ENCODE data around the gene ABI3BP.
A peak's percentile ranks its signal among the peaks of the same experiment; 100 is the strongest.
"Not testable (repeated sequence)": the region's sequence is repeated elsewhere in the genome, so short reads cannot be mapped to it uniquely, and the experiment has no call there.

Gene ABI3BP

GRCh38 chr3:100993309-100993708 lies at the start of gene ABI3BP:
ABI3BP (minus strand) TSS chr3:100993421; CDS start chr3:100993384, 37 bp downstream.
- DNase-seq = no peak

GRCh38 chr3:101039285-101039684 lies 46.1 kb upstream of the ABI3BP start:
- DNase-seq = peak; percentile 24

GRCh38 chr3:101038880-101039279 lies 45.7 kb upstream of the ABI3BP start:
- DNase-seq = no peak

DNA sequence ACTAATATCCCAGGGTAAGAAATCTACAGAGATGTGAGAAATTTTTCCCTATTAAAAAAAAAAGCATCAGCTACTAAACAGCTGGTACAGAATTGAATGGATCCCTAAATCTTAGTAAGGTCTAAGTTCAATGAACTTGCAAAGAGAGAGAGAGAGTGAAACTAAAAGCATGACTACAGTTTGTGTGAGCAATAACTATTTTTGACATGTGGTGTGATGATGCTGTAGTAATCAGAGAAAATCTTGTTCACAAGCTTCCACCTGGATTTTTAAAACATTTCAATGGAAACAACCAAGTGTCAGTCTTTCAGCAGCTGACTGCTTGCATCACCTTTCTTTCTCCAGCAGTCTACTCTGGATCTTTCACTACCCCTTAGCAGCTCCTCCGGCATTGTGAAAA lies 45.2 kb upstream of the ABI3BP start:
- no peak for DNase-seq

DNA sequence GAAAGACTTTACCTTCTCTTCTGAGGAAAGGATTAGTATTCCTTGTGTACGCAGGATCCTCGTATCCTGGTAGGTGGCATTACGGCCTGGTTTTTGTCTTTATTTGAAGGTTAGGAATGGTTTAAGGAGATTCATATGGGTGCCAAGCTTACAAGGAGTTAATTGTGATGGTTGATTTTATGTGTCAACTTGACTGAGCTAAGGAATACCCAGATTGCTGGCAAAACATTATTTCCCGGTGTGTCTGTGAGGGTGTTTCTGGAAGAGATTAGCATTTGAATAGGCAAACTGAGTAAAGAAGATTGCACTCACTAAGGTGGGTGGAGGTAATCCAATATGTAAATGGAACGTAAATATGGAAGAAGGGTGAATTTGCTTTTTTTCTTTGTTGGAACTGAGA lies 44.4 kb upstream of the ABI3BP start:
- no peak for DNase-seq

GRCh38 chr3:101036676-101037075 lies 43.5 kb upstream of the ABI3BP start:
- DNase-seq = no peak

DNA sequence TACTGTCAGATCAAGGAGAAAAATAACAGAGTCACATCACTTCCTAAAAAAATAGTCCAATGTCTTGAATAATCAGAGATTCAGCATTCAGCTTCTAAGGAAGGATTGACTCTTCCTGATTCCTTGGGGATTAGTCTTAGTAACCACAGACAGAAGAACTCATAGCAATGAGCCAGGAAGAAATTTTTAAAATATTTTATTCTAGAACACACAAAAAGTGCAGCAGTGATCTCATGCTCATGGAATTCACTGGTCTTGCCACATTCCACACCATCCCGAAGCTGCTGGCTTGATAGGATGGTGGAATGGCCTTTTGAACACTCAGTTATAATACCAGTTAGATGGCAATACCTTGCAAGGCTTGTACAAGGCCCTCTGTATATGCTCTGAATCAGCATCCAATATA lies 43.0 kb upstream of the ABI3BP start:
- no peak for DNase-seq

DNA sequence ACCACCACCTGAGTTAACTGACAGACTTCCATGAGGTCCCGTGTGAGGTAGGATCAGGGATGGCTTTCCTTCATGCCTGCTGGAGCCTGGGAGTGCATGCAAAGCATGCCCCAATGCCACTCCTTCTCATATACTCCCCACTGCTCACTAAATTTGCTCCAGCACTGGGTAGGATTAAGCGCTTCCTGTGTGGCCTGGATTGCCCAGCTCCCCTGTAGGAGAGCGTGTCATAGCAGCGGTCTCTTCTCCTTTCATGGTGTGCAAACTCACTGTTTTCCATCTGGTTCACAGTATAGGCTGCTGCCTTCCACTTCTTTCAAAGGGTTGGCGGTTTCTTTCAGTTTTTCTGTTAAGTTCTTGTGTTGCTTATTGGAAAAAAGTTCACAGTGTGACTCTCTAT lies 34.1 kb upstream of the ABI3BP start:
- no peak for DNase-seq

- no peak for DNase-seq
Observed at GRCh38 chr3:101026881-101027280, 33.7 kb upstream of the ABI3BP start.

DNA sequence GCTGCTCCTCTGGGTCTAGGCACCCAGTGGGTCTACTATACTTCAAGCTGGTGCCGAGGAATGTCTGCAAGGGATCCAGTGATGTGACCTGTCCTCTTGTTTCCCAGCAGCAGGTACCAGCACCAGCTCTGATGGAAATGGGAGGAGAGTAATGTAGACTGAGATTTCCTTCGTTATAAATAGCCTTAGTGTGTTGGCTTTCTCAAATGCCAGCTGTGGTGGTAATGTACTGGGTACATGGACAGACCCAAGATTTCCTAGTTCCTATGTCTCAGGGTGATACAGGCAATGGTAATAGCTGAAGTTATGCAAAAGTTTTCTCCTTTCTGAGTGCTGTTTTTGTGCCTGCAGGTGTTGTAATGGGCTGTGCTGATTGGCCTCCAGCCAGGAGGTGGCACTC lies 33.0 kb upstream of the ABI3BP start:
- DNase-seq = no peak

GRCh38 chr3:101020351-101021015 lies 27.3 kb upstream of the ABI3BP start:
- DNase-seq = no peak

- DNase-seq = no peak
Observed at GRCh38 chr3:101017017-101017416, 23.8 kb upstream of the ABI3BP start.

DNA sequence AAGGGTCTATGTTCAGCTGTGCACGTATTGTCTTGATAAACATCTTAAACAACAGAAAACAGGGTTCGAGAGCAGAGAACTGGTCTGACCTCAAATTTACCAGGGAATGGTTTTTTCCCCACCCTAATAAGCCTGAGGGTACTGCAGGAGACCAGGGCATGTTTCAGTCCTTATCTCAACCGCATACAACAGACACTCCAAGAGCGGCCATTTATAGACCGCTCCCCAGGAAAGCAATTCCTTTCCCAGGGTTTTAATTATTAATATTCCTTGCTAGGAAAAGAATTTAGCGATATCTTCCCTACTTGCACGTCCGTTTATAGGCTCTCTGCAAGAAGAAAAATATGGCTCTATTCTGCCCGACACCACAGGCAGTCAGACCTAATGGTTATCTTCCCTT lies 19.1 kb upstream of the ABI3BP start:
- not testable (repeated sequence) for DNase-seq

GRCh38 chr3:101011136-101011535 lies 17.9 kb upstream of the ABI3BP start:
- no peak for DNase-seq

DNA sequence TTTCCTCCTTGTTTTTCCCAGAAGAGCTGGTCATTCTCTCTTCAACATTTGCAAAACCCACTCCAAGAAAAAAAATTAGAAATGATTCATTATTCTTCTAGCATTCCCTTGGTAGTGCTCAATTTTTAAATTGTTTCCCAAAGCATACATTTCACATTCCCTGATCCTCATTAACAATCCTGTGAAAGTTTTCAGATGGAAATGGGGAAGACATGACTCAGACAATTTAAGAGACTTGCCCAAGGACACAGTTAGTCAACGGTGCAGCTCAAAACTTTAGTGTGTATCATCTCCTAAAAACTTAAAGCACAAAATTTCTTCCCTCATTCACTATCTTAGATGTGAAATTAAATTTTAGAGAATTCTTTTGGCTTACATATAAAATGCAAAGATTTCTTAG lies 17.1 kb upstream of the ABI3BP start:
- no peak for DNase-seq

DNA sequence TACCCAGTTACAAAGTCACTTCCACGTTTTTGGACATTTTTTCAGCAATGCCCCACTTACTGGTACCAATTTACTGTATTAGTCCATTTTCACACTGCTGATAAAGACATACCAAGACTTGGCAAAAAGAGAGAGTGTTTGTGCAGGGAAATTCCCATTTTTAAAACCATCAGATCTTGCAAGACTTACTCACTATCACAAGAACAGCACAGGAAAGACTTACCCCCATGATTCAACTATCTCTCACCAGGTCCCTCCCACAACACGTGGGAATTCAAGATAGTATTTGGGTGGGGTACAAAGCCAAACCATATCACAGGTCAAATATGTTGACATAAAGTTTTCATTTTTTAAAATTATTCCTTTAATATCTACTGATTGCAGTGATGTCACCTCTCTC lies 16.2 kb upstream of the ABI3BP start:
- no peak for DNase-seq

- DNase-seq = no peak
Observed at GRCh38 chr3:100999160-100999559, 5.9 kb upstream of the ABI3BP start.

GRCh38 chr3:100994809-100995208 lies 1.6 kb upstream of the ABI3BP start:
- no peak for DNase-seq

DNA sequence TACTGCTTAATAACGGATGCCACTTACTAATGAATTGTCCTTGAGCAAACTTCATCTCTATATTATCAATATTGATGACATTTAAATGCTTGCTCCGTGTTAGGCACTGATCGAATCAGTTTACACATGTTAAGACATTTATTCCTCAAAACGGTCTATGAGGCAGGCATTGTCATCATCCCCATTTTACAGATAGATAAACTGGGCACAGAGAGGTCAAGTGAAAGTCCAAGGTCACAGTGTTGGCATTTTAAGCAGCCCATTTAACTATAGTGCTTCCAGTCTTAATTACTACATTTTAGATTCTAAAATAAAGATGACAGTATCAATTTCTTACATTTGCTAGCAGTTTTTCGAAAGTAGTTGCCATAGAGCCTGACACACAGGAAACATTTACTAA lies 966 bp upstream of the ABI3BP start:
- no peak for DNase-seq

DNA sequence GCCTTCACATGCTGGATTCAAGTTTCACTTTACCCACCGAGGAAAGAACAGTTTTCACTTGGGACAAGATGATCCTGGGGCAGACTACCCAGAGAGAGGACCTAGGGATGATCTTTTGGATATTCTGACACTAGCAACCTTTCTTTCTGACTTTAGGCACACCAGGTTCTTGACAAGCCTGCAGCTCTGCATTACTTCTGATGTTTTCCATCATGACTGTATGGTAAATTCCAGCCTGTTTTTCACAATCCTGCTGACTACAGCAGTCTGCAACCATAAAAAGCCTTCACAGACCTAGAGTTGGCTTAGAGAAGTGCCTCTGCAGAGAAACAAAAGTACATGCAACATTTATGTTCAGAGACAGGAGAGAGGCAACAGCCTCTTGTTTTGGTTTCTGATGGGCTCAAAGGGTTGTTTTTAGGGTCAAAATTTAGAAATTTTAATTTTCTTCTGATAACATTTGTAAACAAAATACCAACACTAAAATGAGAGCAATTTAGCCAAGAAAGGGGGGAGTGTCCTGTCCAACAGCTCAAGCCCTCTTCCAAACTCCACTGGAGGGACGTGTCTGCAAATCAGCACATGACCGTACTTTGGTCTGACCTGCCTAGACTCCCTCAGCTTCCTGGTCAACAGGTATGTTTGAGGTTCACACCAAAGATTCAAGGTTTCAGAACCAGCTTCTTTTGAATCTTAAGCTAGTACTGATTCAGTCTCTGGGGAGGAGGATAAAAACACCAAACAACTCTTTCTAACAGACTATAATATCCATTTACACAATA lies 799 bp downstream of the ABI3BP start:
- DNase-seq = no peak

GRCh38 chr3:100988080-100988479 lies 5.1 kb downstream of the ABI3BP start:
- DNase-seq = no peak

DNA sequence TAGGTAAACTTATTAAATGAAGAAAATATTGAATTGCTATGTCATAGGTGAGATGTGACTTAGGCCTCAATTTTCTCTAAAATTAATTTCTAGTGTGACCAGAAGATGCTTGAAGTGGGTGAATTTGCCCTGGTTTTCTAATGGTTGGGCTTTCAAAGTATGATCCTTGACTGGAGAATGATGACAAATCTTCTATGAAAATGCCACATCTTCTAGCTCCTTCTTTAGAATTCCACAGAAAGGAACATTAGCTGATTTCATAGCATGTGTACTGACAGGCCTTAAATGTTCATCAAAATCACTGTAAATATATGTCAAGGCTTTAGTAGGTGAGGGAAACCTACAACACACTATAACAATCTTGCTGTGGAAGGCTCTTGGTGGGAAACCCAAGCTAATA lies 8.9 kb downstream of the ABI3BP start:
- no peak for DNase-seq

- no peak for DNase-seq
Observed at GRCh38 chr3:100982710-100983109, 10.5 kb downstream of the ABI3BP start.

DNA sequence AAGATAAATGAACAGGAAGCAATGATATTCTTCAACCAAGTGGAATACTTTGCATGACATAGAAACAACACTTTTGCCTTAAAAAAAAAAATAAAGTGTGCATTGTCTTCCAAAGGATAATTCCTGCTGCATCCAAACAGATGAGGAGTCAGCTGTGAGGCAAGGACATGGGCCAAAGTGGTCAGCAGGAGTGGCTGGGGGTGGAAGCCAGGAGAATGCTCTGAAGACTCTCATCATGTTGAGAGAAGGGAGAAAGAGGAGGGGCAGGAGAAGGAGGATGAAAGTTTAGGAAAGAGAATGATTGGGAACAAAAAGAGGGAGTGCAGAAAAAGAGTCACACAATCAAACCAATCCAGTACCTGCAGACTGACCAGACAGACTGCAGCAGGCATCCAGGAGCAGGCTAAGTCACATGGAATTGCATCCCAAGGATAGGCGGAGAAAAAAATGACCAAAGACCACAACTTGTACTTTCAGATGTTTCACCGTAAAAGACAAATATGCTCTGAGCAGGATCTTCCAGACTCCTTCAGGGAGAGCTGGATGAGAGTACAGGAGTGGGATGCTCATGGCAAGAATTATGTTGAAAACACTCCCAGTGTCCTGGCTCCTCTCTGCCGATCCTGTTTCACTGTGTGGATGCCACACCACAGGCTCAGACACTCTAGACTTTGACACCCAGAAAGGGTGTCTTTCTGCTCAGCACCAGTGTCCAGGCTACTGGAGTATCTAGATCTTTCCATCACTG lies 11.9 kb downstream of the ABI3BP start:
- DNase-seq = no peak
